HT1080 (cell line): ENCODE data around the gene MEX3A. TPM values are rescaled to one million over a fixed set of nuclear protein-coding genes. Genes with fewer than 3 reads are reported as not detected.

Source experiments
- total RNA-seq: library from RNA; depleted of rRNA; stranded (reverse); fragments of >200 nt; shearing (Covaris generic); gene quantifications from 2 replicates; pipeline ENCODE4 v1.2.3, GENCODE V29; 2014; rRNA removed

Gene MEX3A
- total RNA-seq, 1 experiment from 2014 or later: 5.2 TPM

Other genes starting within 250 kb of the MEX3A start
- gene GON4L, start 225.3 kb downstream of the MEX3A start, total RNA-seq: 16.2 and 16.9 TPM in 2 replicates
- 15.0 and 16.9 TPM in 2 replicates for gene SYT11, start 222.9 kb downstream of the MEX3A start, total RNA-seq
- gene RIT1, start 171.1 kb downstream of the MEX3A start, total RNA-seq: 9.1 and 10.1 TPM in 2 replicates
- 31.2 and 36.2 TPM in 2 replicates for gene KHDC4, start 148.1 kb downstream of the MEX3A start, total RNA-seq
- gene RXFP4, start 140.8 kb downstream of the MEX3A start, total RNA-seq: 0.55 TPM in 1 of 2 replicates, not detected in the other
- gene ARHGEF2, start 103.9 kb downstream of the MEX3A start, total RNA-seq: 91.6 and 96.6 TPM in 2 replicates
- 582 and 611 TPM in 2 replicates for gene SSR2, start 61.5 kb downstream of the MEX3A start, total RNA-seq
- gene UBQLN4, start 28.7 kb downstream of the MEX3A start, total RNA-seq: 36.0 and 43.9 TPM in 2 replicates
- 67.1 and 78.0 TPM in 2 replicates for gene LAMTOR2, start 27.7 kb downstream of the MEX3A start, total RNA-seq
- gene RAB25, start 21.3 kb downstream of the MEX3A start, total RNA-seq: 0.06 TPM in 1 of 2 replicates, not detected in the other
- 835 and 846 TPM in 2 replicates for gene LMNA, start 32.2 kb upstream of the MEX3A start, total RNA-seq
- not detected in 2 replicates for gene SEMA4A, start 71.1 kb upstream of the MEX3A start, total RNA-seq
- gene SLC25A44, start 111.6 kb upstream of the MEX3A start, total RNA-seq: 21.4 and 28.6 TPM in 2 replicates
- 49.4 and 71.6 TPM in 2 replicates for gene PMF1, start 130.5 kb upstream of the MEX3A start, total RNA-seq
- 2.3 TPM in 1 of 2 replicates, not detected in the other for gene BGLAP, start 159.7 kb upstream of the MEX3A start, total RNA-seq
- gene PAQR6, start 165.6 kb upstream of the MEX3A start, total RNA-seq: 0.40 and 0.47 TPM in 2 replicates
- 94.1 and 95.9 TPM in 2 replicates for gene SMG5, start 200.4 kb upstream of the MEX3A start, total RNA-seq
- gene TMEM79, start 201.9 kb upstream of the MEX3A start, total RNA-seq: 2.2 and 2.7 TPM in 2 replicates
- gene GLMP, start 213.2 kb upstream of the MEX3A start, total RNA-seq: 49.0 and 62.7 TPM in 2 replicates
- gene VHLL, start 216.8 kb upstream of the MEX3A start, total RNA-seq: not detected in 2 replicates